NCI-H345 (cell line): Measurements from ENCODE around the gene SLC23A3.

ENCODE experiments used
- DNase-seq: peaks from one replicate; lab custom pipeline; 2025; lab: John Stamatoyannopoulos, UW

Gene SLC23A3

GRCh38 chr2:219175928-219176817 lies 6.3 kb upstream of the SLC23A3 start:
- DNase-seq = peak; percentile 59

DNA sequence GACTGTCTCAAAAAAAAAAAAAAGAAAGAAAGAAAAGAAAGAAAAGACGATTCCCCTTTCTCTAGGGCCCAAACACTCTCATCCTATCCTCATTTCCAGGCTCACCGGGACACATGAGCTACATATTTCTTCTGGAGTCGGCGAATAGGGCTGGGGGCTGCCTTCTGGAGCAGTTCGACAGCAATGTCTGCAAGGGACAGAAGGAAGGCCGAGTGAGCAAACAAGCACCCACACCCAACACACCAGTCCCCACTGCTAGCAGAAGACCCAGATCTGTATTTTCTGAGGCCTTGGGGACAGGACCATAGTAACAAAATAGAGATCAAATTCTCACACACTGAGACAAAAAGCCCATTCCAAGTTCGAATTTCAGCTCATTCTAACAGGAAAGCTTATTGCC lies 5.7 kb upstream of the SLC23A3 start:
- no peak for DNase-seq

DNA sequence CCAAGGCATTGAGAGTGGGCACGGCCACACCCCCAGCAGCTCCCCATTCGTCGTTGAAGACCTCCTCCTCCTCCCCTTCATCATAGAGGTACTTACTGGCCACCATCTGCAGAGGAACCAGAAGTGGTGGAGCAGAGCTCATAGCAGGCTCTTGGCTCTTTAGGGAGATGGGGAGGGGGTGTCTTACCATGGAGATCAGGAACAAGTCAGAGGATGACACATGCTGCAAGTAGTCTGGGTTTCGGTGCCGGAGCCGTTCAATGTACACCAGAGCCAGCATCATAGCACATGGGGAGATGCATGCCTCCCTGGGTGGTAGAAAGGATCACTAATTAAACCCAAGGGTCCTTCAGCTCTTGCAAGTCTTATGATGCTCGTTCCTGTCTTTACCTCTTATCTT lies 5.0 kb upstream of the SLC23A3 start:
- no peak for DNase-seq

DNA sequence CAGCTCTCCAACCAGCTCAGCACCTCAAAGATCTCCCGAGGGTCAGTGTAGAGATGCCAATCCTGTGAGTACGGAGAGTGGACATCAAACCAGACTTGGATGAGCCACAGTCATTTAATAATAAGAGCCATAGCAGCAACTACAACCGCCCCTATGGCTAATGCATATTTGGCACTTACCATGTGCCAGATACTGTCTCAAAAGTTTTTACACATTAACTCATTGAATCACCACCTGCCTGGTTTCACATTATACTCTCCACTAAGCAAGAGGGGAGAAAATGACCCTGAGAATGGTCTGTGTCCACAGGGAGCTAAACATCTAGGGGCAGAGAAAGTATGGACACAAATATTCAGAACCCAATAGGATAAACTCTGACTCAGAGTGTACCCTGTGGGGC lies 4.3 kb upstream of the SLC23A3 start:
- DNase-seq = no peak

- DNase-seq = no peak
These were observed 3.3 kb upstream of the SLC23A3 start for GRCh38 chr2:219173176-219173575.

DNA sequence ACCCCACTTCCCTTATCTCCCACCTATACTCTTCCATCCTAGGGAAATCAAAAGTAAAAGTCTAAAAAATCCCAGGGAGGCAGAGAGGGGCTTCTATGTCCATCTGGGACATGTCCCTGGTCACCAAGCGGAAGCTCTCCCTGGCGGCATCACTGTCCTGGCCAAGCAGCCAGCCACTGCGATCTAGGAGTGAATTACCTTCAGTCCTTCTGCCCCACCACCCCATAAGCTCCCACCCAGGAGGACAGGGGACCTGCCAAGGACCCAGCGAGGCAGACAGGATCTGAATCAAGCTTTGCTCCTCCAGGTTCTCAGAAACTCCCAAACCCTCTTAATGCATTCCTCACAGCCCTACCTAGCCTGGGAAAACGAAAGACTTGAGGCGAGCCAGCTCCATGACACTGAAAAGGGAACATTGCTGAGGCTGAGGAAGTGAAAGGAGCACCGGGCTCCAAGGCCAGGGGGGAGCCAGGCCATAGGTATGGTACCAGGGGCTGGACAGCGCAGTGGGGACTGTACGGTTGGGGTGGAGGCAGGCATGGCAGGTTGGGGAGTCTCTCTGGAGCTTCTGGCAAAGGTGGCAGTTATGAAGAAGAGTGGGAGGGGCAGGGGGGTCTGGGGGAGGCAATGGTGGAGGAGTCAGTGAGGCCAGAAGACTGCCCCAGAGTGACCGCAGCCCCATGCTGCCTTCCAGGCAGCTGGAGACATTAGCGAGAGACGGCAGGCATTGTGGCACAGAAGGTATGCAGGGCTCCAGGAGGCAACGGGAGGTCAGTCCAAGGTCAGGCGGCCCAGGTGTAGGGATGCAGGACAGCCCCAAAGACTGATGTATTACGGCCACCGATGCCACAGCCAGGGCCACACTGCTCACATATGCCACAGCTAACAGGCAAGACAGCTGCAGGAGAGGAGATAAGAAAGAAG lies 2.7 kb upstream of the SLC23A3 start:
- no peak for DNase-seq

DNA sequence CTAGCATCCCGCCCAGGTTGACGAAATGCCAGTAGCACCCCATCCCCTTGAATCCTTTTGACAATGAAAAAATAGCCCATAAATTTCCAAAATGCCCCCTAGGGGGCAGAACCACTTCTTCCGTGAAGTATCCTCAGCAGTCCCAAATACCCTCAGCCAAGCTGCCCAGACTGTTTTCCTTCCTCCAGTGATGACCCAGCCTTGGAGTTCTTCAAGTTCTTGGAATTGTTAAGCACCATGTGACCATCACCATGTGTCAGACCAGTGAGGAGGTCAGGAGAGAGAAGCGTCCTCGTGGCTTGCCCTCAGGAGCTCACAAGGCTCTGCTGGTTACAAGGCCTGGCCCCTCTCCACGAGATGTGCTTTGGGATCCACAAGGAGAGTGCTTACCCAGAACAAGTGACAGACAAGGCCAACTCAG lies 1.4 kb upstream of the SLC23A3 start:
- DNase-seq = peak; percentile 34

- DNase-seq = no peak
These were observed 897 bp downstream of the SLC23A3 start for GRCh38 chr2:219168932-219169331.

- DNase-seq = no peak
These were observed 1.3 kb downstream of the SLC23A3 start for GRCh38 chr2:219168526-219168925.

- no peak for DNase-seq
These were observed 1.8 kb downstream of the SLC23A3 start for GRCh38 chr2:219167997-219168396.

- DNase-seq = no peak
These were observed 4.5 kb downstream of the SLC23A3 start for GRCh38 chr2:219165058-219165911.

DNA sequence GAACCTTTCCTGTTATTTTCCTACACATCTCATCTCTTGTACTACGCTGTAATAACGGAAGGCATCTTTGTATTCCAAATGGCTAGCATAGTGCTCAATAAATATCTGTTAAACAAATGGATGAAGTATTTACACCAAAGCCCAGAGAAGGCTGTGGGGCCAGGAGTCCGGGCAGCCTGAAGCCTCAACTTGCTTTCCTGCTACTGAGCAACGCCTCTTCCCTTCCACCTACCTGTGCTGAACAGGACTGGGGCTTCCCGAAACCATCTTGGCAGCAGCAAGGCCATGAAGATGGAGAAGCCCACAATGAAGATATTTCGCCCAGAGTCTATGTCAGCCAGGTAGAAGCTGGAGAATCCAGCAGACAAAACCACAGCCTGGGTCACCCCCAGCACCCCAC lies 6.7 kb downstream of the SLC23A3 start:
- DNase-seq = no peak

- DNase-seq = no peak
These were observed 8.7 kb downstream of the SLC23A3 start for GRCh38 chr2:219161097-219161496.

DNA sequence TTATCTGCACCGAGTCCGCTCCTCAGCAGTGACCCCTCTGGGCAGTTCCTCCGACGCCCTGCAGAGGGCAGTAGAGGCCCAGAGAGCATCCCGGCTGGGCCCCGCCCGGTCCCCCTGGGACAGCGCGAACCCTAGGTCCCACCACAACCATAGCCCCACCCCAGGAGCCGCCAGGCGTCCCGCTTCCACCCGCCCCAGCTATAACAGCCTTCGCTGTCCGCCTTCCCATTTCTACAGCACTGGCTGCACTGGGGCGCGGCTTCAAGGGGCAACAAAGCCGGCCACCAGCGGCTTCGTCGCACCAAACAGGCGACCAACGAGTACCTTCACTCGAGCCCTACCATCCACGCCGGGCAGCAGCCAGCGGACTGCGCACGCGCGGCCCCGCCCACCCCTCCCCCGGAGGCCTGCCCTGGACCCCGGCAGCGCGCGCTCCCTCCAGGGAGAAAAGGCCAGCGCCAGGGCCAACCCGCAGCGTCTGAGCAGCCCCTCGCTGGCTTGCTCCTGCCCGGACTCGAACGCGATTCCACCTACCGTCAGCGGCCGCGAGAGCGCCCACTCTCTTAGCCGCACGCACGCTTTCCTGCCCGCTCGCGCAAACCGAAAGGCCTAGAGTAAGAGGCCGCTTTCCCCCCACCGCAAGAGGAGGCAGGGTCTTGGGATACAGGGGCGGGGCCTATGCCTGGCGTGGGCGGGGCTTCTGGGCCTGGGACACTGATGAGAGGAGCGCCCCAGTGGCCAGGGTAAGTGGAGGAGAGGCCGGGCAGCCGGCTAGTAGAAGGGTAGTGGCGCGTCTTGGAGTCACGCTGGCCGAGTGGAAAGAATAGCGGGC lies 9.4 kb downstream of the SLC23A3 start, which contains the start of gene NHEJ1:
TSS of gene NHEJ1 (minus strand) at position 630 of the 832 bp plus-strand sequence. CDS start 2,453 bp downstream, outside the sequence.
- peak; percentile 87 for DNase-seq

GRCh38 chr2:219159771-219160185 lies 10.1 kb downstream of the SLC23A3 start:
- no peak for DNase-seq

DNA sequence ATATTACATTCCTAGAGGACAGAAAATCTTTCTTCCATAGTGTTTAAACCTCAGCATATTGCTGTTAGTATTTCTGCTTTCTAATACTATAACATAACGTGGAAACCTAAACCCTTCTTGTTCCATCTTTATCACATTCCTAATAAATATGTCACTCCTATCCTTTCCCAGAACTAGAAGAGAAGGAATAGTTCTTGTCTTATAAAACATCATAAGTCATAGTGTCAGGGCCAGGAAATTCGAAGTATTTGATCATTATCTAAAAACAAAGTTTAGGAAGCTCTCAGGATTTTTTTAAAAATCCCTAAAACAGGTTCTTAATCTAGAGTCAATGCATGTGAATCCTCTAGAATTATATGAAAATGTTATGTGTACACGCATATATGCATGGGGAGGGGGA lies 11.2 kb downstream of the SLC23A3 start:
- no peak for DNase-seq

DNA sequence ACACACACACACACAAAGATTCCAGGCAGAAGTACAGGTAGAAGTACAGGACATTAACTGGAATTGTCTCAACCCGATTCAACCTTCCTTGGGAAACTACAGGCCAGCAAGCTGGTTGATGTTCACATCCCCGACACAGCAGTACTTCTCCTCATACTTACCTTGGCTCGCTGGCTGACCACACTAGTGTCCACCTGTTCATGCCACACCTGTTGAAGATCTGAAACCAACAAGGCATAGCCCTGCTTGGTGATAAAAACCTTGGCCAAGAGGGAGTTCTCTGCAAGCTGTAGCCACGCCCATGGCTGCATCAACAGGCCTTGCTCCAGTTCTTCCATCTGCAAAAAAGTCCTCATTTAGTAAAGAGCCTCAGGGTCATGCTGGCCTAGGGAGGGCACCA lies 11.8 kb downstream of the SLC23A3 start:
- no peak for DNase-seq

GRCh38 chr2:219157396-219157795 lies 12.4 kb downstream of the SLC23A3 start:
- no peak for DNase-seq

- DNase-seq = peak; percentile 83
These were observed 14.7 kb downstream of the SLC23A3 start for GRCh38 chr2:219155054-219155644.

DNA sequence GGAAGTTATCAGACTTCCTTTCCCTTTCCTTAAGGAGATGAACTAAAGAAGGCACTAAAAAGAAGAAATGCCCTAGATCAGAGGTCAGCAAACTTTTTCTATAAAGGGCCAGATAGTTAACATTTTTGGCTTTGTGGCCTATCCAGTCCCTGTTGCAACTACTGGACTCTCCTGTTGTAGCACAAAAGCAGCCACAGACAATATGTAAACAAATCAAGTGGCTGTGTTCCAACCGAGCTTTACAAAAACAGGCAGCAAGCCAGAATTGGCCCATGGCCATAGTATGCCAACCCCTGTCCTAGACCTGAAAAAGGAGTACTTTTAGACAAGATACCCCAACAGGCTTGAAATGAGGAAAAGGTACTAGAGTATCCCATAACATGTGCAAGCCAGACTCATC lies 20.2 kb downstream of the SLC23A3 start:
- DNase-seq = peak; percentile 39
